ENCODE data around the gene EFCAB11. TPM values are rescaled to one million over a fixed set of nuclear protein-coding genes. Genes with fewer than 3 reads are reported as not detected.

Gene EFCAB11
- total and polyA plus RNA-seq, 2 of the 4 experiments (the other 2 are of a cell fraction), result 2.2 to 5.3 TPM

GRCh38 chr14:89903340-89903952 is 51.1 kb downstream of the EFCAB11 start:
- Histone ChIP-seq H3K4ac (ENCODE audit: low read depth, low read length) (no peak overlapping the region), H2BK5ac (ENCODE audit: low read depth, low read length, poor library complexity, severe bottlenecking) (no peak overlapping the region), H3K56ac (ENCODE audit: extremely low read depth, insufficient read depth, low read length) (no peak overlapping the region; the same call in 1 of the 2 replicates), H3K18ac (ENCODE audit: low read depth, low read length) (no peak overlapping the region; the same call in 1 of the 2 replicates), H3K4me1 (ENCODE audit: control insufficient read depth, insufficient read depth, low read length) (peaks cover 9% of the 10 kb centered on the region), H2BK120ac (ENCODE audit: low read depth, low read length) (no peak overlapping the region), H2BK15ac (ENCODE audit: low read depth, low read length) (no peak overlapping the region; the same call in 2 of the 3 replicates), H3K4me2 (ENCODE audit: low read depth, low read length) (no peak overlapping the region), H3K9ac (ENCODE audit: low read depth, low read length) (no peak overlapping the region), H4K5ac (ENCODE audit: low read depth, low read length) (no peak overlapping the region), H4K20me1 (ENCODE audit: insufficient read depth, low read length) (no peaks in the 10 kb centered on the region), H3K4me3 (ENCODE audit: insufficient read depth, low read depth, low read length) (no peak overlapping the region), H3K9me1 (ENCODE audit: insufficient read depth, low read length) (no peaks in the 10 kb centered on the region), H3K9me3 (ENCODE audit: control insufficient read depth, insufficient read depth, low read length) (no peaks in the 10 kb centered on the region), H4K91ac (ENCODE audit: insufficient read depth, low read depth, low read length) (no peak overlapping the region), H3K27ac (ENCODE audit: insufficient read depth, low read length) (no peak overlapping the region), H3K23ac (ENCODE audit: low read depth, low read length) (no peak overlapping the region), H4K8ac (ENCODE audit: low read depth in 2 of 2, low read length in 2 of 2) (no peak overlapping the region), H2AK9ac (replicated peaks; ENCODE audit: low read depth, low read length, poor library complexity) (no peak overlapping the region), H3K36me3 (ENCODE audit: control insufficient read depth, insufficient read depth, low read length) (0 out of 2 replicates have a peak, but pooled peaks cover 1% of the 10 kb centered on the region), H2AFZ (replicated peaks; ENCODE audit: low read length, poor library complexity) (no peak overlapping the region), H3K27me3 (ENCODE audit: control insufficient read depth, insufficient read depth, low read length) (no peaks in the 10 kb centered on the region), H3K14ac (replicated peaks; ENCODE audit: low read depth, low read length) (no peak overlapping the region), H3K79me1 (ENCODE audit: low read depth in 1 of 2, low read length in 2 of 2) (peaks cover 0 to 7% of the 10 kb centered on the region in 2 experiments; a peak in 1 of 4 replicates), H2AK5ac (ENCODE audit: low read depth, low read length) (no peak overlapping the region), H2BK20ac (ENCODE audit: low read depth, low read length) (no peak overlapping the region)
- WGBS, 2 experiments (ENCODE audit: extremely low coverage in 2 of 2, insufficient read length in 1 of 2), result no CpG with 5 or more reads among the region's 4 CpGs
- no peak for TF ChIP-seq CHD1 (IDR thresholded peaks at IDR 0.05; ENCODE audit: low read depth, low read length)
- in situ Hi-C loops (cut with MboI; ENCODE audit: low sequenced_read_pairs) (no loop called here), intact Hi-C loops (cut with micrococcal nuclease) (no loop called here), dilution Hi-C loops (cut with HindIII; ENCODE audit: low sequenced_read_pairs, unreplicated experiment) (no loop called here)
- DNase-seq (no peak), ATAC-seq (ENCODE audit: low read depth) (no peak)
- BruUV-seq (replicated peaks), result no TSS peak
- ChIA-PET POLR2A (ENCODE audit: unreplicated experiment) (no interaction called here), CTCF (interaction anchor here (1.3 kb wide), 1 partner anchor 14 kb away, joined by 3 read pairs; no protein-coding TSS in a partner anchor)
